Keratinocyte (primary cell): Measurements from ENCODE around the gene DDIT3.

Experiments
- EZH2 ChIP-seq: IDR thresholded peaks from one replicate; pipeline ENCODE4 v1.6.1; 2012; ENCODE audit warnings: inconsistent platforms, mild to moderate bottlenecking, low read length, moderate library complexity
- TF ChIP-seq, protein P1 (sequence below), 3 experiments: IDR thresholded peaks in 1 of 3; conservative IDR thresholded peaks in 1 of 3; optimal IDR thresholded peaks in 1 of 3; 2 replicates in 2 of 3; 3 replicates in 1 of 3; pipeline versions ENCODE3 to v1.5.1; 2011; ENCODE audit warnings: low read length in 3 of 3, mild to moderate bottlenecking in 3 of 3, moderate library complexity in 2 of 3, control low read depth in 1 of 3, inconsistent platforms in 1 of 3; ENCODE audit not compliant: insufficient read depth in 2 of 3; ENCODE audit errors: extremely low read depth in 1 of 3

DNA sequence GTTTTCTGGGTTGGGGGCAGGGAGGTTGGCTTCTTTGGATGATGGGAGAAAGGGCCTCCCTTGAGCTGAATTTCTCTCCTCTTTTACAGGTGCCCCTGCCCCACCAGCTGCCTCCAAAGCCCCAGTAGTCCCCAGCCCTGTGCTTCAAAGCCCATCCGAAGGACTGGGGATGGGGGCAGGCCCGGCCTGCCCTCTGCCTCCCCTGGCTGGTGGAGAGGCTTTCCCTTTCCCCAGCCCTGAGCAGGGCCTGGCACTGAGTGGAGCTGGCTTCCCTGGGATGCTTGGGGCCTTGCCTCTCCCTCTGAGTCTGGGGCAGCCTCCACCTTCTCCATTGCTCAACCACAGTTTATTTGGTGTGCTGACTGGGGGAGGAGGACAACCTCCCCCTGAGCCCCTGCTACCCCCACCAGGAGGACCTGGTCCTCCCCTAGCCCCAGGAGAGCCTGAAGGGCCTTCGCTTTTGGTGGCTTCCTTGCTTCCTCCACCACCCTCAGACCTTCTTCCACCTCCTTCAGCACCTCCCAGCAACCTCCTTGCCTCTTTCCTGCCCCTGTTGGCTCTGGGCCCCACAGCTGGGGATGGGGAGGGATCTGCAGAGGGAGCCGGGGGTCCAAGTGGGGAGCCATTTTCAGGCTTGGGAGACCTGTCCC is 6.3 kb upstream of the DDIT3 start:
- TF ChIP-seq, protein P1, sequence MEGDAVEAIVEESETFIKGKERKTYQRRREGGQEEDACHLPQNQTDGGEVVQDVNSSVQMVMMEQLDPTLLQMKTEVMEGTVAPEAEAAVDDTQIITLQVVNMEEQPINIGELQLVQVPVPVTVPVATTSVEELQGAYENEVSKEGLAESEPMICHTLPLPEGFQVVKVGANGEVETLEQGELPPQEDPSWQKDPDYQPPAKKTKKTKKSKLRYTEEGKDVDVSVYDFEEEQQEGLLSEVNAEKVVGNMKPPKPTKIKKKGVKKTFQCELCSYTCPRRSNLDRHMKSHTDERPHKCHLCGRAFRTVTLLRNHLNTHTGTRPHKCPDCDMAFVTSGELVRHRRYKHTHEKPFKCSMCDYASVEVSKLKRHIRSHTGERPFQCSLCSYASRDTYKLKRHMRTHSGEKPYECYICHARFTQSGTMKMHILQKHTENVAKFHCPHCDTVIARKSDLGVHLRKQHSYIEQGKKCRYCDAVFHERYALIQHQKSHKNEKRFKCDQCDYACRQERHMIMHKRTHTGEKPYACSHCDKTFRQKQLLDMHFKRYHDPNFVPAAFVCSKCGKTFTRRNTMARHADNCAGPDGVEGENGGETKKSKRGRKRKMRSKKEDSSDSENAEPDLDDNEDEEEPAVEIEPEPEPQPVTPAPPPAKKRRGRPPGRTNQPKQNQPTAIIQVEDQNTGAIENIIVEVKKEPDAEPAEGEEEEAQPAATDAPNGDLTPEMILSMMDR (optimal IDR thresholded peaks at IDR 0.05 in 1 of 3, IDR thresholded peaks at IDR 0.05 in 1 of 3, conservative IDR thresholded peaks at IDR 0.05 in 1 of 3; ENCODE audit: extremely low read depth in 1 of 3, insufficient read depth in 2 of 3, low read length in 3 of 3) = no peak
- no peak for TF ChIP-seq EZH2
